WERI-Rb-1 (cell line): Measurements from ENCODE around the gene LRRC75A.

Experiments
- DNase-seq: peaks from one replicate; pipeline ENCODE4 v3.0.0-alpha.2; 2020
- H3K27ac ChIP-seq: fragments of 250-450 bp; sonication (Bioruptor Pico); 2 replicates; pipeline ENCODE4 v1.5.1; 2020; ENCODE audit warnings: mild to moderate bottlenecking, moderate library complexity
- H3K27me3 ChIP-seq: fragments of 250-450 bp; sonication (Bioruptor Pico); 2 replicates; pipeline ENCODE4 v1.5.1; 2021; ENCODE audit warnings: mild to moderate bottlenecking, low read depth, moderate library complexity; ENCODE audit not compliant: insufficient read depth, severe bottlenecking
- H3K36me3 ChIP-seq: fragments of 250-450 bp; sonication (Bioruptor Pico); 2 replicates; pipeline ENCODE4 v1.5.1; 2020; ENCODE audit warnings: mild to moderate bottlenecking, moderate library complexity
- H3K4me3 ChIP-seq: 2 replicates; pipeline ENCODE4 v1.5.1; 2011; ENCODE audit warnings: low read depth, mild to moderate bottlenecking, control low read depth, low read length
- H3K9me3 ChIP-seq: fragments of 250-450 bp; sonication (Bioruptor Pico); 2 replicates; pipeline ENCODE4 v1.5.1; 2021; ENCODE audit warnings: mild to moderate bottlenecking, moderate library complexity; ENCODE audit not compliant: severe bottlenecking
- CTCF ChIP-seq: IDR thresholded peaks from 2 replicates; pipeline ENCODE4 v1.5.1; 2011; ENCODE audit warnings: low read depth, mild to moderate bottlenecking, control low read depth, inconsistent platforms, low read length

The LRRC75A gene

GRCh38 chr17:16512011-16512410, 20.0 kb upstream of the LRRC75A start:
- no peaks in the 10 kb centered on the region for H3K36me3 ChIP-seq
- TF ChIP-seq CTCF = no peak
- H3K4me3 ChIP-seq = no peak overlapping the region
- H3K27me3 ChIP-seq = no peaks in the 10 kb centered on the region
- H3K27ac ChIP-seq = no peak overlapping the region
- no peaks in the 10 kb centered on the region for H3K9me3 ChIP-seq
- DNase-seq = peak; percentile 60

GRCh38 chr17:16511593-16511992, 19.6 kb upstream of the LRRC75A start:
- TF ChIP-seq CTCF = no peak
- Histone ChIP-seq H3K4me3 (no peak overlapping the region), H3K27ac (no peak overlapping the region), H3K9me3 (no peaks in the 10 kb centered on the region), H3K36me3 (no peaks in the 10 kb centered on the region), H3K27me3 (no peaks in the 10 kb centered on the region)
- DNase-seq = no peak

- no peaks in the 10 kb centered on the region for H3K27me3 ChIP-seq
- no peak overlapping the region for H3K4me3 ChIP-seq
- TF ChIP-seq CTCF = no peak
- H3K36me3 ChIP-seq = no peaks in the 10 kb centered on the region
- H3K27ac ChIP-seq = no peak overlapping the region
- no peaks in the 10 kb centered on the region for H3K9me3 ChIP-seq
- no peak for DNase-seq
These were observed 16.0 kb upstream of the LRRC75A start for GRCh38 chr17:16507918-16508533.

- no peaks in the 10 kb centered on the region for H3K27me3 ChIP-seq
- H3K4me3 ChIP-seq = no peak overlapping the region
- no peaks in the 10 kb centered on the region for H3K36me3 ChIP-seq
- no peak for DNase-seq
- no peak for TF ChIP-seq CTCF
- no peaks in the 10 kb centered on the region for H3K9me3 ChIP-seq
- H3K27ac ChIP-seq = no peak overlapping the region
These were observed 14.2 kb upstream of the LRRC75A start for GRCh38 chr17:16506188-16506587.

- no peaks in the 10 kb centered on the region for H3K36me3 ChIP-seq
- DNase-seq = no peak
- TF ChIP-seq CTCF = no peak
- H3K9me3 ChIP-seq = no peaks in the 10 kb centered on the region
- H3K27me3 ChIP-seq = no peaks in the 10 kb centered on the region
- no peak overlapping the region for H3K27ac ChIP-seq
- H3K4me3 ChIP-seq = no peak overlapping the region
These were observed 13.0 kb upstream of the LRRC75A start for GRCh38 chr17:16504984-16505383.
